Measurements from ENCODE around the gene SHB. TPM values are rescaled to one million over a fixed set of nuclear protein-coding genes. Genes with fewer than 3 reads are reported as not detected.
"Not testable (repeated sequence)": the region's sequence is repeated elsewhere in the genome, so short reads cannot be mapped to it uniquely, and the experiment has no call there.

SHB gene
- total RNA-seq, 1 donor from 2014 or later: 15.0 TPM

GRCh38 chr9:37970301-37971107, 98.5 kb downstream of the SHB start:
- intact Hi-C loops (cut with DNase I): no loop called here
- DNase-seq (no peak), ATAC-seq (ENCODE audit: poor library complexity) (no peak)

GRCh38 chr9:37969558-37970300, 99.3 kb downstream of the SHB start:
- intact Hi-C loops (cut with DNase I): no loop called here
- DNase-seq (no peak), ATAC-seq (ENCODE audit: poor library complexity) (no peak)

DNA sequence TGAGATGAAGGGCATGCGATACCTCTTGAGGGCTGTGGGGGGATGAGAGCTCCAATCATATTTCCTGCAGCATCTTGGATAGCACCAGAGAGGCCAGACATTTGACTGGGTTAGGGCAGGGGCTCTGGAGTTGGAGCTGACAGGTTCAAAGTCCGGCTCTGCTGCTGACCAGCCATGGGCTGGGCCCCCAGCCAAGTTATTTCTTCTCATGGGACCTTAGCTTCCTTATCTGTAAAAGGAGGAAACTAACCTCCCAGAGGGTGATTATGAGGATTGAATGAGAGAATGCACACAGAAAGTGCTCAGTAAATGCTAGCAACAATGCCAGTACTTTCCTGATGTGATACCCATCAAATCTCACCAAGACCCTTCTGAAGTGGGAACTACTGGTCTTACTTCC, 99.9 kb downstream of the SHB start:
- DNase-seq: no peak
- peak; percentile 59 for ATAC-seq (ENCODE audit: poor library complexity)
- intact Hi-C loops (cut with DNase I): no loop called here

DNA sequence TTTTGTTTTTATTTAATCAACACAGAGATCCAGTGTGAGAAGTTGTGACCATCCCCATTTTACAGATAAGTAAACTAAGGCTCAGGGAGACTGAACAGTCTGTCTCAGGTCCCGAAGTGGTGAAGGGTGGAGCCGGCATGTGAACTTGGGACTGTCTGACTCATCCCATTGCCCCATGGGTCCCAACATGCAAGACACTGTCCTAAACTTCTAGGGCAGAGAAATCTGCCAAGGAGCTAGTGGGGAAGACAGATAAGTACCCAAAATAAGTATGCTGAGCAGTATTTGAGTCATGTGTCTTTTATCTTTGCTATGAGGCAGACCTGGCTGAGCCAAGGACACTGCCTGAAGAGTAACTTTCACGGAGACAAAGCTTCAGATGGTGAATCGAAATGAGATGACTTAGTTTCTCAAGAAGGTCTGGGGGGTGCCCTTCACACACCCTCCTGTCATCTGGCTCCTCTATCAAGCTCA, 100.8 kb downstream of the SHB start:
- DNase-seq: no peak

GRCh38 chr9:37967761-37968080, 101.3 kb downstream of the SHB start:
- DNase-seq: no peak
- no peak for ATAC-seq (ENCODE audit: poor library complexity)
- intact Hi-C loops (cut with DNase I): no loop called here

More for the DNA sequence above, 100.8 kb downstream of the SHB start:
- intact Hi-C loops (cut with DNase I): no loop called here
- ATAC-seq (ENCODE audit: poor library complexity): no peak

DNA sequence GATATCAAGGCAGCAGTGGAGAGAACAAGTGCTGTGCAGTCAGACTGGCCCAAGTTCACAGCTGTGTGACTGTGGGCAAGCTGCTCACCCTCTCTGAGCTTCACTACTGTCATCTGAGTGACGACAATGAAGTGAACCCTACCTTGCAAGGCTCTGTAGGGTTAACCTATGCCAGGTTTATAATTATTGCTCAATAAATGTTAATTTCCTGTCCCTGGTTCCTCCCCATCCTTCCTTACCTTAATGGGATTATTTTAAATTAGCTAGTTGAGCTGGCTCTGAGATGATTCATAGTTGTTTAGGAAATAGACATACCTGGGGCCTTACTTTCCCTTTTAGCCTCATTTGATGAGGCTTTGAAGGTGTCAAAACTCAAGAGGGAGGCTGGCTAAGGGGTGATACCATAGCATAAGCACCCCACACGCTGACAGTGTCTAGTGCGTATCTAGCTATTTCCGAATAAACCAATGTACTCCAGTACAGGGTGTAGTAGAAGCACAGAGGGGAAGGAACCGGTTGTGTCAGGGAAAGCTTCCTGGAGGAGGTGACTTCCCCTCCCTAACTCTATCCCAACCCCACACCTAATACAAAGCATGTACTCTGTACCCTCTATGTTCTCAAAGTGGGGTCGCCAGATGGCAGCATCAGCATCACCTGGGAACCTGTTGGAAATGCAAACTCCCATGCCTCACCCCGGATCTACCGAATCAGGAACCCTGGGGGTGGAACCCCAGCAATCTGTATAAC, 101.8 kb downstream of the SHB start:
- intact Hi-C loops (cut with DNase I): no loop called here
- ATAC-seq (ENCODE audit: poor library complexity) (no peak), DNase-seq (no peak)

- DNase-seq (no peak), ATAC-seq (ENCODE audit: poor library complexity) (no peak)
- intact Hi-C loops (cut with DNase I): no loop called here
Measured at GRCh38 chr9:37966412-37967013, 102.5 kb downstream of the SHB start.

DNA sequence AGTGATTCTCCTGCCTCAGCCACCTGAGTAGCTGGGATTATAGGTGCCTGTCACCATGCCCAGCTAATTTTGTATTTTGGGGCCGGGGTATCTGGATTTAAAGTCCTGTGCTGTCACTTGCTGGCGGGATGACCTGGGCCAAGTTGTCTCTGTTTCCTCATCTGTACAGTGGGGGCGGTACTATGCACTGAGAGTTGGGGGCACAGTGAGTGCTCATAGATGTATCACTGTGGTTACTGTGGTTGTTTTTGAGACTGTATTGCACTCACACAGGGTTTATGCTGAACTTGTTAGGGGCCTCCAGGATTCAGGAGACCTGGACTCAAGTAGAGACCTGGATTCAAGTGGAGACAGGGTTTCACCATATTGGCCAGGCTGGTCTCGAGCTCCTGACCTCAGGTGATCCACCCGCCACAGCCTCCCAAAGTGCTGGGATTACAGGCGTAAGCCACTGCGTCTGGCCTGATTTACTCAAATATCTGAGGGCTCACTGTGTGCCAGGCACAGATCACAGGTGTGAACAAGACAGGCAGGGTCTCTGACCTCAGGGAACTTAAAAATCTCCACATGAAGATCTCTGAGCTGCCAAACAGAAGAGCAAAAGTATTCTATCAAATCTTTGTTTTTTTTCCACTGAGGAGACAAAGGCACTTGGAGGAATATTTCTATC, 103.2 kb downstream of the SHB start:
- intact Hi-C loops (cut with DNase I); DNase-seq; ATAC-seq (ENCODE audit: poor library complexity): not testable (repeated sequence)

GRCh38 chr9:37965116-37965515, 103.9 kb downstream of the SHB start:
- intact Hi-C loops (cut with DNase I): no loop called here
- ATAC-seq (ENCODE audit: poor library complexity) (no peak), DNase-seq (no peak)

GRCh38 chr9:37964740-37965081, 104.3 kb downstream of the SHB start:
- ATAC-seq (ENCODE audit: poor library complexity) (no peak), DNase-seq (no peak)
- intact Hi-C loops (cut with DNase I): no loop called here

DNA sequence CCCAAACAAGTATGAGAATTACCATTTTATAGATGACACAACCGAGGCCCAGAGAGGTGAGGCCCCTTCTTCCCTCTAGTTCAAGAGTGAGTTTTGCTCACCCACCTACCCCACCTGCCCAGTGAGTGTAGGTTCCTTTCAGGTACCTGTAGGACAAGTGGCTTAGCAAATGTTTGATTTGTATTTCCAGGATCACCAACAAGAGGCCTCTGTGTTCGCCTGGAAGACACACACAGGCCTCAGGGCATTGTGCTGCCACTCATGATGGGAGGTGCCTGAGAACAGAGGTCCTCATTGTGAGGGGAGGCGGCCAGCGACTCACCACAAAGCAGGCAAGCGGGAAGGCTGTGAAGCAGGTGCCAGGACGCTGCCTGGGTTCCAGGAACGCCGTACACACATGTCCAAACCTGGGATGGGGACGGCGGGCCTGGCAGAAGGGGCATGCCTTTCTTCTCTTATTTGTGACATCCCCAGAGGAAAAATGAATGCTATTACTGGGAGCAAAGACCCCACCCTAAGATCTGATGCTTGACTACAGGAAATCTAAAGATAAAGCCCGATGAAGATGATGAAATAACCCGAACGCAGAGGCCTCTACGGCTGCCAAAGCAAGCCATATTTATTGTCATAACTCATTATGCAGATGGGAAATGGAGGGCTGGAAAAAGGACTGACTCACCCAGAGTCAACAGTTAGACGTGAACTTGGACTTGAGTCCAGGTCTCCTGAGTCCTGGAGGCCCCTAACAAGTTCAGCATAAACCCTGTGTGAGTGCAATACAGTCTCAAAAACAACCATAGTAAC, 104.9 kb downstream of the SHB start:
- DNase-seq: no peak
- intact Hi-C loops (cut with DNase I): no loop called here
- ATAC-seq (ENCODE audit: poor library complexity): peak; percentile 19

DNA sequence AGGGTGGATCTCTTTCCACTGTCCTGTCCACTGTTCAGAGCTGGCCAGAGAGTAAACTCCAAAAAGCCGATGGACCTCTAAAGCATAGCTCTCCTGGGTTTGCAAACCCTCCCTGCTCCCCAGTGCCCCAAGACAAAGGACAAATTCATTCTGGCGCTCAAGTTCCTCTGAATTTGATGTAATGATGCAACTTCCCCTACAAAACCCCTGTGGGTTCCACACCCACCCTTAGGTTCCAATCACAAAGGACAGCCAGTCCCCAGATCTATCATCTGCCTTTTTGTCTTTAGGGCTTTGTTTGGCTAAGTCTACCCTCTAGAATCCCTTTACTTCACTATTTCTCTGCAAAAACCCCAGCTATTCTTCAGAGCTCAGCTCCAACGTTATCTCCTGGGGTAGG, 107.7 kb downstream of the SHB start:
- intact Hi-C loops (cut with DNase I): no loop called here
- DNase-seq: no peak
- no peak for ATAC-seq (ENCODE audit: poor library complexity)

DNA sequence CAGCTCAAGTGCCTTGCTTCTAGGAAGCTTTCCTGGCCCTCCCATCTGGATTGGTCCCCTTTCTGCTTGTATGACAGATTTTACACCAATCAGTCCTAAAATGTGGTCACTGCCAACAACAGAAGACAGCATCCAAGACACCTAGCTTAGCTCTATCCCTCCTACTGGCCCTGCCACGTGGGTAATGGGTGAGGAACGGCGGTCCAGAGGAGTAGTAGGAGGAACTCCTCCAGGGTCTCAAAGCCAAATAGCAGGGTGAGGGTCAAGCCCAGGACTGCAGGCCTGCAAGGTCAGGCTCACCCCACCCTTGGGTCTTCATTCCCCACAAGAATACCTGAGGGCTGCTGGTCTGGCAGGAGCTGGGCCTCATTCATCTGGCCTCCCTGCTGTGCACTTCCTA, 108.4 kb downstream of the SHB start:
- ATAC-seq (ENCODE audit: poor library complexity): no peak
- intact Hi-C loops (cut with DNase I): no loop called here
- DNase-seq: no peak

GRCh38 chr9:37959976-37960375, 109.1 kb downstream of the SHB start:
- no peak for DNase-seq
- intact Hi-C loops (cut with DNase I): no loop called here
- ATAC-seq (ENCODE audit: poor library complexity): no peak

- intact Hi-C loops (cut with DNase I): no loop called here
- ATAC-seq (ENCODE audit: poor library complexity) (no peak), DNase-seq (no peak)
Measured at GRCh38 chr9:37958154-37958553, 110.9 kb downstream of the SHB start.

- DNase-seq (no peak), ATAC-seq (ENCODE audit: poor library complexity) (no peak)
- intact Hi-C loops (cut with DNase I): no loop called here
Measured at GRCh38 chr9:37957664-37957953, 111.4 kb downstream of the SHB start.

DNA sequence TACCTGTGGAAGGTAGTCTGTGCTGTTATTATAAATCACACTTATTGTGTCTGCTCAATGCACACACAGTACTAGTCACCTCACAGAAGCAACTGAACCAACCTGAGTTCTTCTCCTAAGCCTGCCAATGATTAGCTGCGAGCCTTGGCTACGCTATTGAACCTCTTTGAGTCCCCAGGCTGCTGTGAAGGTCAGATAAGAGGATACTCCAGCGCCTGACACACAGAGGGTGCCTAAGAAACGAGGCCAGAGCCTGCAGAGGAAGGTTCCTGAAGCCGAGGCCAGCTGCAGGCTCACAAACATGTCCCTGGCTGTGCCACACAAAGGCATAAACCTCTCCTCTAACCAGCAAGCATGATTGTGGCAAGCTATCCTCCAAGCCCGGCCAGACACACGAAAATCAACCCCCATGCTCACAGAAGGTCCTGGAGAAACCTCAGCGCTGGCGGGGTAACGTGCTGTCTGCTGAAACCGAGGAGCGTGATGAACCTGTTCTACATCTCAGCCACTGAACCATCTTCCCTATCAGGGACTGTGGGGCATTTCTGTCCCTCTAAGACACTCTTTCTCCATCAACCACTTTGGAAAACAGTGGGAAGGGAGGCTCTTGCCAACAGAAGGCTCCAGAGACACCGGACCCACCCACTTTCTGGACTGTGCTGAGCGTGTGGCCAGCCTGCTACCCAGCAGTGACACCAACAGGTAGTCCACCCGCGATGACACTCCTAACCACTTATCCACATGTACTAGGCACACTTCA, 111.9 kb downstream of the SHB start:
- ATAC-seq (ENCODE audit: poor library complexity) (peak; percentile 67), DNase-seq (no peak)
- intact Hi-C loops (cut with DNase I): no loop called here

- intact Hi-C loops (cut with DNase I): no loop called here
- no peak for DNase-seq
- ATAC-seq (ENCODE audit: poor library complexity): peak; percentile 6
Measured at GRCh38 chr9:37956423-37956820, 112.6 kb downstream of the SHB start.
